ENCODE measurements around the gene MED17.

- no peak for TF ChIP-seq CTCF (conservative IDR thresholded peaks at IDR 0.05; ENCODE audit: low read length)
- TF ChIP-seq EZH2phosphoT487 (IDR thresholded peaks at IDR 0.05; ENCODE audit: borderline replicate concordance, low read depth, low read length) = no peak
Measured at GRCh38 chr11:93813974-93814373, 29.9 kb downstream of the MED17 start.
